NCI-H187 (cell line): ENCODE measurements around the gene MRPL27.
A peak's percentile ranks its signal among the peaks of the same experiment; 100 is the strongest.
"Not testable (repeated sequence)": the region's sequence is repeated elsewhere in the genome, so short reads cannot be mapped to it uniquely, and the experiment has no call there.

Experiments
- DNase-seq, 2 experiments: peaks; one replicate each; lab custom pipeline; 2025; lab: John Stamatoyannopoulos, UW

Gene MRPL27

DNA sequence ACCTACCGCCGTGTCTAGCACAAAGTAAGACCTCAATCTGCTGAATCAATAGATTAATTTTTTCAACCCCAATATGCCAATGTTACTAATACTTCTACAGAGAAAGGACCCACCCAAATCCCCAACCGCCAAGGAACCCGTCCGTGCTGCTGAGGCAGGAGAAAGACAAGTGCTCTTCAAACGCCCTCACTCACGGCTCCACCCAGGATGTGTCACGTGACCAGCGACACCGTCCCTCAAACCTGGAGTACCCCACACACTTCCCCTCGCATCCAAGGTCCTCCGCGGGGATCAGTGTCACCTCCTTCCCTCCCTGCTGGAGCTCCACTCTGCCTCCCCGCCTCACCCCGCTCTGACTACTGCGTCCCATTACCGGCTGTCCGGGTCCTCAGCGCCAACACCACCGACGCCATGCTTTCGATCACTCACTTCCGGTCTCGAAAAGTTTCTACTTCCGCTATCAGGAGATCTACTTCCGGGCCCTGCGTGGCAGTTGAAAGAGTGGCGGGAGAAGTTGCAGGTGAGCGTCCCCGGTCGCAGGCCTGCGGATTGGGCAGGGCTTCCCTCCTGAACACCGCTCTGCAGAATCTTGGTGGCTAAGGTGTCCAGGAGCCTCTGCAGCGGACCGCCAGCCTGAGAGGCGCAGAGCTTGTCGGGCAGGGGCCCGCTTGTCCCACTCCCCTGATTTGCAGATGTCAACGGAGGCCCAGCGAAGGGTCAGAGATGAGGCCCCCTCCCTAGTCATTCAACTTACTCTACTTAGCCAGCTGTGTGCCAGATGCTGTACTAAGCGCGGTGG, at the start of gene MRPL27, which contains the start of gene EME1:
TSS of gene MRPL27 (minus strand) at position 427 of the 799 bp plus-strand sequence. CDS start at position 413, 14 bp downstream.
TSS of gene EME1 (plus strand) at position 472 of the 799 bp plus-strand sequence. CDS start 1,980 bp downstream, outside the sequence.
- DNase-seq: peak; percentile 82 to 86

GRCh38 chr17:50422738-50423137, 49.8 kb upstream of the MRPL27 start:
- DNase-seq: no peak

GRCh38 chr17:50421308-50422051, 48.5 kb upstream of the MRPL27 start:
- DNase-seq: no peak

DNA sequence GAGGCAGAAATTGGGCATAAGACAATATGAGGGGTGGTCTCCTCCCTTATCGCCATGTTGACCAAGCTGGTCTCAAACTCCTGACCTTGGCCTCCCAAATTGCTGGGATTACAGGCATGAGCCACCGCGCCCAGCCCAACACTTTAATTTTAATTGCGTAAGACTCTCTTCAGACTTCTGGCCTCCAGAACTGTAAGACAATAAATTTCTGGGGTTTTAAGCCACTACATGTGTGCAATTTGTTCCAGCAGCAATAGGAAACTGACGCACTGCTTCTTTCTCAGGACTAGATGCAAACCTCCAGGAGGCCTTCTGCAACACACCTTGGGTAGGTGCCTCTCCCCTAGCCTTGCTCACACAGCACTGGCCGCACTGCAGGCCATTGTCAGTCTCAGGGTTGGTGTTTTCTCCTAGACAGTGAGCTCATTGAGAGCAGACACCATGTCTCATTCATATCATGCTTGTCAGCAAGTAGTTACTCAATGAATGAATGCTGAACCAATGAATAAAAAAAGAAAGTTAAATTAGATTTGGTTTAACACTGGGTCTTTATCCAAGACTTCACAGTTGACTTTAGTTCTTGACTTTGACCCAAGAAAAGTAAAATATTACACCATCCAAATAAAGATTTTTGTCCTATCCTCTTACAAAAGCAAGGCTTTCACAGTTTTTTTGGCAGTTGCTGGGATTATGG, 47.6 kb upstream of the MRPL27 start:
- no peak for DNase-seq

GRCh38 chr17:50419577-50419976, 46.6 kb upstream of the MRPL27 start:
- DNase-seq: not testable (repeated sequence)

GRCh38 chr17:50414808-50415207, 41.8 kb upstream of the MRPL27 start:
- no peak for DNase-seq

DNA sequence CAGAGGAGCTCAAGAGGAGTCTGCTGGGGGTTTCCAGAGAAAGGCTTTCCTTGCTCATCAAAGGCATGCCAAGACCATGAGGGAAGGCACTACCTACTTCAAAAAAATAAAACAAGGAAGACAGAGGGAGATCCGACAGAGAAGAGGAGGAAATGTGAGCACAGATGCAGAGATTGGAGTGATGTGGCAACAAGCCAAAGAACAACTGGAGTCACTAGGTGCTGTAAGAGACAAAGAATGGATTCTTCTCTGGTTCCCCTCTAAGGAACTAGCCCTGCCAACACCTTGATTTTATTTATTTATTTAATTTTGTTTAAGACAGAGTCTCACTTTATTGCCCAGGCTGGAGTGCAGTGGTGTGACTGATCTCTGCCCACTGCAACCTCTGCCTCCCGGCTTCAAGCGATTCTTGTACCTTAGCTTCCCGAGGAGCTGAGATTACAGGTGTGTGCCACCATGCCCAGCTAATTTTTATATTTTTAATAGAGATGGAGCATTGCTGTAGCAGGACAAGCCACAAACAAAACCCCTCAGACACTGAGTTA, 39.3 kb upstream of the MRPL27 start:
- no peak for DNase-seq

- no peak for DNase-seq
These were observed 34.9 kb upstream of the MRPL27 start for GRCh38 chr17:50407921-50408320.

GRCh38 chr17:50406578-50406977, 33.6 kb upstream of the MRPL27 start:
- DNase-seq: no peak

GRCh38 chr17:50405351-50405750, 32.4 kb upstream of the MRPL27 start:
- DNase-seq: not testable (repeated sequence)

DNA sequence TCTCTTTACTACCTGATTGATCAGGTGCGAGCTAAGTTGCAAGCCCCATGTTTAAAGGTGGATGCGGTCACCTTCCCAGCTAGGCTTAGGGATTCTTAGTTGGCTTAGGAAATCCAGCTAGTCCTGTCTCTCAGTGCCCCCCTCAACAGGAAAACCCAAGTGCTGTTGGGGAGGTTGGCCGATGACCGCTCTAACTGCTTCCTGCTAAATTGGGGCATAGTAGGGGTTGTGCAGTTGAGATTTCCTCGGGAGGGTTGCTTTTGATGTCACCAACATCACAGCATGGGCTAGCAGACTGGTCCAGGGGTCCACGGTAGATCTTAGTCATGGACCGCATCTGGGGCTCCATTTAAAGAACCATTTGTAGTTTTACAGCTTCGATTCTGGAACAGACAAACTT, 26.6 kb upstream of the MRPL27 start:
- DNase-seq: not testable (repeated sequence)

- not testable (repeated sequence) for DNase-seq
These were observed 25.7 kb upstream of the MRPL27 start for GRCh38 chr17:50398672-50399071.

DNA sequence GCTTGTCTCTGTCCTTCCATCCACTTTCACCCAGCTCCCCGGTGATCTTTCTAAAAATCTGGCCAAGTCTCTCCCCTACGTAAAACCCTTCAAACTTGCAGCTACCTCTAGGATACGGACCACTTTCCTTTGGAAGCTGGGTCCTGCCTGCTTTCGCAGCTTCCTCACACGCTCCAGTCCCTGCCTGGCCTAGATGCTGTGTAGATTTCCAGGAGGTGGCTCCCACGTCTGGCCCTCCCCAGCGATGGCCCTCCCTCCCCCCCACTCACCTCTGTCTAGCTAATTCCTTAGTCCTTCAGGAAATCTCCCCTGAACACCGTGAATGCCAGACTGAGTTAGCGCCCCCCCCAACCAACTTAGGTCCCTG, 24.9 kb upstream of the MRPL27 start:
- no peak for DNase-seq

GRCh38 chr17:50397111-50397918, 24.3 kb upstream of the MRPL27 start, which contains the start of gene LRRC59:
Gene LRRC59 (minus strand): TSS chr17:50397523. CDS start chr17:50397317, 206 bp downstream.
- peak; percentile 23 to 64 for DNase-seq

DNA sequence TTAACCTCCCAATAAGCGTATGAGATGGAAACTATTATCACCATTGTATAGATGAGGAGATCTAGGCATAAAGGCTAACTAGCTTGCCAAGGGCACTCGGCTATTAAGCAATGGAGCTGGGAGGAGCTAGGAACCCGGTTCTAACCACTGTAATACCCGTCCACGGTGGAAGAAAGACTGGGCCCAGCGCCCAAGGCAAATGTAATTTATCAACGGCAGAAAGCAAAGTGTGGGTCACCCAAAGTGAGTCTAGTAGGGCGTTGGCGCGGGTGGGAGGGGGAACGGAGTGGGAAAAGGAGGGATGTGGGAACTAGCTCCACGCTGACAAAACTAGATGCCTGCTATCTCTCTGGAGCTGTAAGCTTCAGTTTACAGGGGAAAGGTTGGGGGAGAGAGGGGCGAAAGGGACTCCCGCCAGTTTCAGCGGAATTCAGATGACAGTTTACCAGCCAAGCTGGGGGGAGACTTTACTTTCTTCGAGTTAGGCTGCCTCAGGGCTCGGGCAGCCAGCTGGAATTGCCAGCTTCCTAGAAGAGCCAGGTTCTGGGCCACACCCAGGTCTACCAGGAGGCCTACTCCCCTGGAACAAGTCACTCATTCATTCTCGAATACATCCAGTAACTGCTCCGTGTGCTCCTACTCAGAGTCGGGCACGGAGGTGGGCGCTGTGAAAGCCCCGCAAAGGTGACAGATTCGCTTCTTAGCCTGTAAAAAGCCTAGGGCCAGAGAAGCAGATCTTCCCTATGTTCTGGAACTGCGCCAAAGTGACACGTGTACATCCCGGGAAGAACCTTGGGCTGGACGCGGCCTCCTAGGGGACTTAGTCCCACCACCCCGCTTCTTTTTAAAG, 23.5 kb upstream of the MRPL27 start:
- no peak for DNase-seq

GRCh38 chr17:50394711-50395110, 21.7 kb upstream of the MRPL27 start:
- no peak for DNase-seq

GRCh38 chr17:50393700-50394099, 20.7 kb upstream of the MRPL27 start:
- DNase-seq: no peak

GRCh38 chr17:50392621-50393020, 19.6 kb upstream of the MRPL27 start:
- no peak for DNase-seq

DNA sequence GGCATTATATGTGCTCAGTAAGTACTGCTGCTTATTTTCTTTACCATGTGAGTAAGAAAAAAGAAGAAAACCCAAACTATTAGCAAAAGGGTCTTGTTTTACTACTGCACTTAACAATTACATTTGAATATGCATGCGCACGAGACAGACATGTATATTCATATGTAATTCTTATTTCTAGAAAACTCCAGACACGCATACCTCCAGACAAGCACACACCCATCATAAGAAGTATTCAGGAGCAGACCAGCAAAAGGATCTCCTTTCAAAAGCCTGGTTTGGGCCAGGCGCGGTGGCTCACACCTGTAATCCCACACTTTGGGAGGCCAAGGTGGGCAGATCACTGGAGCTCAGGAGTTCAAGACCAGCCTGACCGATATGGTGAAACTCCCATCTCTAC, 16.6 kb upstream of the MRPL27 start:
- DNase-seq: no peak

GRCh38 chr17:50388728-50389127, 15.7 kb upstream of the MRPL27 start:
- DNase-seq: no peak
